Skin of body (tissue), 2 donors: Measurements from ENCODE around the gene EFNA1. TPM values are rescaled to one million over a fixed set of nuclear protein-coding genes. Genes with fewer than 3 reads are reported as not detected.
"Not testable (repeated sequence)": the region's sequence is repeated elsewhere in the genome, so short reads cannot be mapped to it uniquely, and the experiment has no call there.

Experiments
- DNase-seq: peaks from one replicate; lab custom pipeline; 2025; lab: John Stamatoyannopoulos, UW
- total RNA-seq: library from RNA; depleted of rRNA; stranded (reverse); fragments of >200 nt; gene quantifications from one replicate; pipeline ENCODE4 v1.2.3, GENCODE V29; 2014

Gene EFNA1
- total RNA-seq, 1 donor from 2014 or later, result 45.1 TPM

GRCh38 chr1:155145491-155145890 lies 17.8 kb downstream of the EFNA1 start:
- no peak for DNase-seq

GRCh38 chr1:155155996-155156643 lies 28.4 kb downstream of the EFNA1 start:
- not testable (repeated sequence) for DNase-seq

- no peak for DNase-seq
These were observed 31.3 kb downstream of the EFNA1 start for GRCh38 chr1:155158991-155159390.

- no peak for DNase-seq
These were observed 32.5 kb downstream of the EFNA1 start for GRCh38 chr1:155160128-155160527.

GRCh38 chr1:155162631-155163030 lies 35.0 kb downstream of the EFNA1 start:
- not testable (repeated sequence) for DNase-seq

GRCh38 chr1:155163785-155164184 lies 36.1 kb downstream of the EFNA1 start:
- DNase-seq, result not testable (repeated sequence)

- not testable (repeated sequence) for DNase-seq
These were observed 36.9 kb downstream of the EFNA1 start for GRCh38 chr1:155164625-155165024.

GRCh38 chr1:155166051-155166470 lies 38.4 kb downstream of the EFNA1 start:
- DNase-seq, result no peak

GRCh38 chr1:155166471-155167165 lies 38.9 kb downstream of the EFNA1 start:
- peak; percentile 48 for DNase-seq

GRCh38 chr1:155167166-155168104 lies 39.8 kb downstream of the EFNA1 start:
- peak; percentile 71 for DNase-seq

- DNase-seq, result not testable (repeated sequence)
These were observed 40.4 kb downstream of the EFNA1 start for GRCh38 chr1:155168105-155168445.

- no peak for DNase-seq
These were observed 41.0 kb downstream of the EFNA1 start for GRCh38 chr1:155168456-155169210.

- no peak for DNase-seq
These were observed 41.9 kb downstream of the EFNA1 start for GRCh38 chr1:155169541-155169940.

- DNase-seq, result no peak
These were observed 42.6 kb downstream of the EFNA1 start for GRCh38 chr1:155170101-155170785.

GRCh38 chr1:155170806-155171205 lies 43.1 kb downstream of the EFNA1 start:
- DNase-seq, result no peak

GRCh38 chr1:155171836-155172731 lies 44.4 kb downstream of the EFNA1 start:
- no peak for DNase-seq

GRCh38 chr1:155172732-155173477 lies 45.2 kb downstream of the EFNA1 start, which contains the start of gene KRTCAP2:
Gene KRTCAP2, minus strand, starts transcription at chr1:155173304. Its CDS starts 80 bp downstream, at chr1:155173224.
- DNase-seq, result peak; percentile 95

- no peak for DNase-seq
These were observed 46.0 kb downstream of the EFNA1 start, which contains the start of gene TRIM46 for GRCh38 chr1:155173478-155174323. Gene TRIM46, plus strand, starts transcription at chr1:155173849. Its CDS starts 118 bp downstream, at chr1:155173967.
